ENCODE results near the gene FNDC7.

The FNDC7 gene

GRCh38 chr1:108747171-108747850, 34.6 kb downstream of the FNDC7 start (continued):
- TF ChIP-seq ZNF18 (tag by site-specific recombination; IDR thresholded peaks at IDR 0.05) (no peak), ZNF707 (tag by site-specific recombination; IDR thresholded peaks at IDR 0.05) (no peak), GLIS2 (tag by site-specific recombination; IDR thresholded peaks at IDR 0.05) (peak; percentile 32), ZNF366 (tag by site-specific recombination; conservative IDR thresholded peaks at IDR 0.05) (peak; percentile 73; the same call in 1 of the 2 replicates), REST (tag by site-specific recombination; IDR thresholded peaks at IDR 0.05) (no peak)
- TF ChIP-seq, protein P1, sequence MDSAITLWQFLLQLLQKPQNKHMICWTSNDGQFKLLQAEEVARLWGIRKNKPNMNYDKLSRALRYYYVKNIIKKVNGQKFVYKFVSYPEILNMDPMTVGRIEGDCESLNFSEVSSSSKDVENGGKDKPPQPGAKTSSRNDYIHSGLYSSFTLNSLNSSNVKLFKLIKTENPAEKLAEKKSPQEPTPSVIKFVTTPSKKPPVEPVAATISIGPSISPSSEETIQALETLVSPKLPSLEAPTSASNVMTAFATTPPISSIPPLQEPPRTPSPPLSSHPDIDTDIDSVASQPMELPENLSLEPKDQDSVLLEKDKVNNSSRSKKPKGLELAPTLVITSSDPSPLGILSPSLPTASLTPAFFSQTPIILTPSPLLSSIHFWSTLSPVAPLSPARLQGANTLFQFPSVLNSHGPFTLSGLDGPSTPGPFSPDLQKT (IDR thresholded peaks at IDR 0.05; ENCODE audit: borderline replicate concordance, low read depth, low read length) = no peak

DNA sequence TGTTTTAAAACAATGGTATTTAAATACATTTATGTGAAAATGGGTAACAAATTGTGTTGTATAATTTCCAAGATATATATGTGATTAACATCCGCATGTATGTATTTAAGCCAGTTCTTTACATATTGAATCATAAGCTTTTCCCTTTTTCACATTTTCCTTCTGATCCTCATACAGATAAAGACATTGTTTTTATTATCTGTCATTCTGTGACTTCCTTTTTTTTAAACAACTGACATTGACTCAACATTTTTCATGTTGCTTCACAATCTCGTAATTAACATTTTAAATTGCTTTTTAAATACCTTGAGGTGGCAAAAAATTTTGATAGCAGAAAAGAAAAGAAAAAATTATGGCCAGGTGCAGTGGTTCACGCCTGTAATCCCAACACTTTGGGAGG, 35.2 kb downstream of the FNDC7 start:
- no peak for TF ChIP-seq ZNF660 (tag by site-specific recombination; IDR thresholded peaks at IDR 0.05)
- no peak for TF ChIP-seq PBX3 (CRISPR knock-in tag; IDR thresholded peaks at IDR 0.05)
- TF ChIP-seq ZNF585B (tag by site-specific recombination; IDR thresholded peaks at IDR 0.05) = no peak
- no peak for TF ChIP-seq SP3 (tag by site-specific recombination; IDR thresholded peaks at IDR 0.05)
- no peak for TF ChIP-seq SCRT1 (tag by site-specific recombination; IDR thresholded peaks at IDR 0.05; ENCODE audit: borderline replicate concordance)
- TF ChIP-seq ZNF146 (tag by site-specific recombination; IDR thresholded peaks at IDR 0.05) = no peak
- no peak for TF ChIP-seq ZNF549 (tag by site-specific recombination; IDR thresholded peaks at IDR 0.05)
- TF ChIP-seq ZNF175 (tag by site-specific recombination; IDR thresholded peaks at IDR 0.05) = no peak
- TF ChIP-seq TSHZ1 (tag by site-specific recombination; IDR thresholded peaks at IDR 0.05; ENCODE audit: borderline replicate concordance) = no peak
- no peak for TF ChIP-seq GLIS2 (tag by site-specific recombination; IDR thresholded peaks at IDR 0.05)
- no peak for TF ChIP-seq ZNF791 (tag by site-specific recombination; IDR thresholded peaks at IDR 0.05)
- no peak for TF ChIP-seq BCL11A (tag by site-specific recombination; IDR thresholded peaks at IDR 0.05; ENCODE audit: low read depth)
- peaks cover 0 to 4% of the 10 kb centered on the region in 2 experiments; a peak in 1 of 3 replicates for H3K36me3 ChIP-seq (ENCODE audit: control insufficient read depth in 2 of 2, insufficient read depth in 1 of 2, low read length in 2 of 2)
- ChIA-PET POLR2A (no interaction called here), CTCF (interaction anchor here (1.1 kb wide), 1 partner anchor 81 kb away, joined by 3 read pairs; no protein-coding TSS in a partner anchor)
- no peak overlapping the region for H3K4me3 ChIP-seq (ENCODE audit: low read depth, low read length)
- H3K4me1 ChIP-seq (ENCODE audit: control insufficient read depth, insufficient read depth, low read length) = peaks cover 2% of the 10 kb centered on the region; the same call in 1 of the 2 replicates
- H3K27ac ChIP-seq (ENCODE audit: extremely low read depth, low read depth, low read length) = no peak overlapping the region
- H3K9me3 ChIP-seq (ENCODE audit: control insufficient read depth, insufficient read depth, low read depth, low read length) = no peaks in the 10 kb centered on the region

Measured in HEK293 (cell line).